ENCODE data around the gene MICAL3. TPM values are rescaled to one million over a fixed set of nuclear protein-coding genes. Genes with fewer than 3 reads are reported as not detected.
A peak's percentile ranks its signal among the peaks of the same experiment; 100 is the strongest.

MICAL3 gene
- total and polyA plus RNA-seq, 9 of the 15 experiments (the other 6 are each of a cell fraction or from before 2014, with no cell fraction given): 0.53 to 32.1 (median 12.3) TPM

DNA sequence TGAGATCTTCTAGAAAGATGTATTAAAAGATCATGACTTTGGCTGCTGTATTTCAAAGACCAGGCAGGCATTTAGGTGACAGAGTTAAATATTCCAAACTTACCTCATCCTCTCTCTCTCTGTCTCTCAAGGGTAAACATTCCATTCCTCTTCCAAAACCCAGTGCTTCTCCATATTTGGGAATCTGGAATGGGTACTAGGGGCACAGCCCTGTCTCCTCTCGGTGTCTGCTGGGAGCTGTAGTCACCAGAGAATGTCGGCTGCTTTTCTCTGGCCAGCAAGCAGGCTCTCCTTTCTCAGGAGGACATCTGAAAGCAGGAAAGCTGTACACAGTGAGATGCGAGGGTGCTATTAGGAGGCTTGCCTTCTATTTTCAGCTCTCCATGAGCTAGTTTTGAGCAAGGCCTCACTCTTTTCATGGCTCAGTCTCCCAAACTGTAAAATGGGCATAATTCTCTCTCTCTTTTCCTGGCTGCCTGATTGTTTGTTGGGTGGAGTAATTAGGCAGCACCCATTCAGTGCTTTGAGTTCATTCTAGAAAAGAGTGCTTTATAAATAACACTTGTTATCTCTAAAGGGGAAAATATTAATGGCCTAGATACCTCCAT, 44.1 kb upstream of the MICAL3 start:
- in situ Hi-C loops (cut with MboI): loop anchor here (5.0 kb wide), 1 partner anchor 326 kb away; no protein-coding TSS in a partner anchor
- Histone ChIP-seq H3K79me2 (ENCODE audit: control insufficient read depth, insufficient read depth, low read length) (no peaks in the 10 kb centered on the region), H2AFZ (ENCODE audit: low read depth, low read length) (no peak overlapping the region), H3K9ac (ENCODE audit: insufficient read depth in 1 of 2, low read depth in 2 of 2, low read length in 2 of 2) (no peak overlapping the region), H3K4me1 (replicated peaks in 1 of 2; ENCODE audit: control insufficient read depth in 2 of 2, insufficient read depth in 2 of 2, low read length in 2 of 2) (peaks cover 4 to 5% of the 10 kb centered on the region in 2 experiments; a peak in 2 of 5 replicates), H3K4me3 (no peak overlapping the region), H3K27ac (ENCODE audit: extremely low read depth, low read depth, low read length) (no peak overlapping the region), H3K9me1 (ENCODE audit: control insufficient read depth, insufficient read depth, low read length) (no peaks in the 10 kb centered on the region), H3K4me2 (ENCODE audit: insufficient read depth, low read length) (no peak overlapping the region), H4K20me1 (replicated peaks; ENCODE audit: control insufficient read depth, insufficient read depth, low read length) (peaks cover 10% of the 10 kb centered on the region; the same call in 1 of the 2 replicates), H3K27me3 (ENCODE audit: control insufficient read depth in 2 of 2, insufficient read depth in 2 of 2, low read length in 2 of 2) (peaks cover 51 to 59% of the 10 kb centered on the region in 2 experiments), H3K9me3 (replicated peaks; ENCODE audit: control insufficient read depth, insufficient read depth, low read depth, low read length) (no peaks in the 10 kb centered on the region), H3K36me3 (ENCODE audit: control insufficient read depth, insufficient read depth, low read length) (no peaks in the 10 kb centered on the region)
- CTCF ChIA-PET (ENCODE audit: low intra/inter-chr PET ratio): no interaction called here
- ATAC-seq (no peak), FAIRE-seq (no peak), DNase-seq (ENCODE audit: extremely low read depth in 1 of 4, low spot score in 3 of 4) (no peak)
- TF ChIP-seq ZNF121 (CRISPR knock-in tag; conservative IDR thresholded peaks at IDR 0.05) (no peak), POLR3A (IDR thresholded peaks at IDR 0.05; ENCODE audit: borderline replicate concordance, extremely low read depth, insufficient read depth, insufficient read length) (no peak), CEBPB (tag; IDR thresholded peaks at IDR 0.05) (no peak), JUND (IDR thresholded peaks at IDR 0.05; ENCODE audit: borderline replicate concordance, low read depth, low read length) (no peak), JUND (tag; IDR thresholded peaks at IDR 0.05; ENCODE audit: borderline replicate concordance, low read depth, low read length) (no peak), RBM25 (IDR thresholded peaks at IDR 0.05; ENCODE audit: low read depth, low read length, severe bottlenecking) (peak; percentile 86)
- TF ChIP-seq, protein P1, sequence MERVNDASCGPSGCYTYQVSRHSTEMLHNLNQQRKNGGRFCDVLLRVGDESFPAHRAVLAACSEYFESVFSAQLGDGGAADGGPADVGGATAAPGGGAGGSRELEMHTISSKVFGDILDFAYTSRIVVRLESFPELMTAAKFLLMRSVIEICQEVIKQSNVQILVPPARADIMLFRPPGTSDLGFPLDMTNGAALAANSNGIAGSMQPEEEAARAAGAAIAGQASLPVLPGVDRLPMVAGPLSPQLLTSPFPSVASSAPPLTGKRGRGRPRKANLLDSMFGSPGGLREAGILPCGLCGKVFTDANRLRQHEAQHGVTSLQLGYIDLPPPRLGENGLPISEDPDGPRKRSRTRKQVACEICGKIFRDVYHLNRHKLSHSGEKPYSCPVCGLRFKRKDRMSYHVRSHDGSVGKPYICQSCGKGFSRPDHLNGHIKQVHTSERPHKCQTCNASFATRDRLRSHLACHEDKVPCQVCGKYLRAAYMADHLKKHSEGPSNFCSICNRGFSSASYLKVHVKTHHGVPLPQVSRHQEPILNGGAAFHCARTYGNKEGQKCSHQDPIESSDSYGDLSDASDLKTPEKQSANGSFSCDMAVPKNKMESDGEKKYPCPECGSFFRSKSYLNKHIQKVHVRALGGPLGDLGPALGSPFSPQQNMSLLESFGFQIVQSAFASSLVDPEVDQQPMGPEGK (CRISPR knock-in tag; IDR thresholded peaks at IDR 0.05; ENCODE audit: borderline replicate concordance): no peak
- no TSS peak for BruUV-seq (replicated peaks)
- 0% methylated on average over 3 of the region's 3 CpGs for WGBS (ENCODE audit: insufficient coverage, low coverage, missing lambda C conversion rate)
- intact Hi-C loops (cut with micrococcal nuclease): loop anchor here (10.0 kb wide), 1 partner anchor 294 kb away; the partner anchor contains the start of gene BID
- POLR2A ChIA-PET: interaction anchor here (2.0 kb wide), 1 partner anchor 12 kb away, joined by 11 read pairs; no protein-coding TSS in a partner anchor

Measured in K562 (cell line).